HS-5 (cell line): ENCODE results near the gene HOXB6.

Experiments used
- DNase-seq: peaks from one replicate; pipeline ENCODE4 v3.0.0-alpha.2; 2012; ENCODE audit warnings: low read depth

HOXB6 gene

GRCh38 chr17:48552466-48553189, 52.2 kb downstream of the HOXB6 start:
- DNase-seq, result no peak

DNA sequence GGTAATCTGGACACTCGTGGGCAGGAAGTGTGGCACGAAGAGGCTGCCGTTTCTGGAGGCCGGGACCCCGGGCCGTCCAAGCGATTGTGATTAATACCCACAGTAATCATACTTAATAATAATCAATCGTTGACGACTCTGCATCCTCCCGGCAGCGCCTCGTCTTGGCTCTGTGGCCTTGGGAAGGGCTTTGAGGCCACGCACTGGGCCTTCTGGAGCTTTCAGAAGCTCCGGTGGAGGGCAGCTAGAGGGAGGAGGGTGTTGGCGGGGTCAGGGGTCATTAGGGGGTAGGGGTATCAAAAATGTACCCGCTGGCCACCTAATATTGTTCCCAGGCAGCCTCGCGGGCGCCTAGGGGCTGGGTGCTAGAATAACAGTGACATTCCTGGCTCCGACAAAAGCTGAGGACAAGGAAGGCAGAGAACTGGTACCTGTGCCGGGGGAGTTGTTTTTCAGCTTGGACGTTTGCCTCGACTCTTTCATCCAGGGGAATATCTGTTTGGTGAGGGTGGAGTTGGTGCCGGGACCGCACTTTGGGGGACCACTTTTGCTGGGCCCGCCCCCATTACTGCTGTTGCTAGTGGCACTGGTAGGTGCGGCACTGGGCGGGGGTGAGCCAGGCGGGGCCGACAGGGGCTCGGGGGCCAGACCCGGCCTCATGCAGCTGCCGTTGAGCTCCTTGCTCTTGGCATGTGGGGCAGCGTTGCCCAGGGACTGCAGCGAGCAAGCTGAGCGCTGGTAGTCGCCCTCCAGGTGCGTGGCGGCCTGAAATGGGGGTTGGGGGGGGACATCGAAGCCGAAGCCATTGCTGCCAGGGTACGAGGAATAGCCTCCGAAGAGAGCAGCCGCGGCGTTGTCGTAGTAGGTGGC, 53.0 kb downstream of the HOXB6 start:
- no peak for DNase-seq

DNA sequence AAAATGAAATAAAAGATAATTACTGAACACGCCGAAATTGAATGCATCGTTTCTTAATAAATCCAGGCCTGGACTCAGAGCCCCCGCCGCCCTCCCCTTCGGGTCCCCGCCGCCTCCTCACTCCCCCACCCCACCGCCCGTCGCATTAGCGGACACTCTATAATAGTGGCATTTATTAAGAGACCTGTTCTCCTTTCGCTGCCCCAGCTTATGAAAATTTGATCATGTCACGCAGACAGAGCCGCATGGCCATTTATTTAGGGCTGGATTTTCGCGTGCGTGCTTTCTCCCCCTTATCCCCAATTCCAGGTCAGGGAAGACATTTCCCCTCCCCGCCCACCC, 53.6 kb downstream of the HOXB6 start:
- no peak for DNase-seq

GRCh38 chr17:48550502-48551213, 54.1 kb downstream of the HOXB6 start:
- DNase-seq, result no peak

GRCh38 chr17:48549914-48550501, 54.8 kb downstream of the HOXB6 start:
- no peak for DNase-seq

- DNase-seq, result no peak
Observed at GRCh38 chr17:48549281-48549630, 55.5 kb downstream of the HOXB6 start.

DNA sequence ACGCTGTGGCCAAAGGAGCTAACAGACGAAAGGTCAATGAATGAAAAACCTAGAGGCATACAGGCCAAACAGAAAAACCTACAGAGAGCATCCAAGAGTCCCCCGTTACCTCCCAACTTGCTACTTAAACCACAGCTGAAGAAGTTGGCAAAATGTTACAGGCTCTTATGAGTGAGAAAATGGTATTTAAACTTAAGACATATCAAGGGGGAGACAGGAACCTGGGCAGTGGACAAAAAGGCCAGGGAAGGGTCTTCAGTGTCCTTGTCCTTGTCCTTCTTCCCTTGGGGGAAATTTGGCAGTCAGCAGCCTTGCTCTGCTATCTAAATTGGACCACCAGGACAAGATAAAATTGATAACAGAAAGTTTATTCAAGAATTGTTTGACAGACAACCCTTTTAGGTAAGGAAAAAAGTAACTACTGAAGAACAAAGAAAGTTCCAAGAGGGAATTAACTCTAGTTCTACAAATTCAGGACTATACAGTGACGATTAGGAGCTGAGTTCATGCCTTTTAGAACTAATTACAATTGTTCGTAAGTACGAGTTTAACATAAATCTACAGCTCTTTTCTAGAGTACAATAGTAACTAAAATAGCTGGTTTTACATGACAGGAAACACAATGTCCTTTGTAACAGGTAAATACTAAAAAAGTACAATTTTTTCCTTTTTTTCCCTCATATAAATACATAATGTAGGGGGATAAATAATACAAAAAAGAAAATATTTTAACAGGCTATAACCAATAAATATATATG, 56.1 kb downstream of the HOXB6 start:
- no peak for DNase-seq

DNA sequence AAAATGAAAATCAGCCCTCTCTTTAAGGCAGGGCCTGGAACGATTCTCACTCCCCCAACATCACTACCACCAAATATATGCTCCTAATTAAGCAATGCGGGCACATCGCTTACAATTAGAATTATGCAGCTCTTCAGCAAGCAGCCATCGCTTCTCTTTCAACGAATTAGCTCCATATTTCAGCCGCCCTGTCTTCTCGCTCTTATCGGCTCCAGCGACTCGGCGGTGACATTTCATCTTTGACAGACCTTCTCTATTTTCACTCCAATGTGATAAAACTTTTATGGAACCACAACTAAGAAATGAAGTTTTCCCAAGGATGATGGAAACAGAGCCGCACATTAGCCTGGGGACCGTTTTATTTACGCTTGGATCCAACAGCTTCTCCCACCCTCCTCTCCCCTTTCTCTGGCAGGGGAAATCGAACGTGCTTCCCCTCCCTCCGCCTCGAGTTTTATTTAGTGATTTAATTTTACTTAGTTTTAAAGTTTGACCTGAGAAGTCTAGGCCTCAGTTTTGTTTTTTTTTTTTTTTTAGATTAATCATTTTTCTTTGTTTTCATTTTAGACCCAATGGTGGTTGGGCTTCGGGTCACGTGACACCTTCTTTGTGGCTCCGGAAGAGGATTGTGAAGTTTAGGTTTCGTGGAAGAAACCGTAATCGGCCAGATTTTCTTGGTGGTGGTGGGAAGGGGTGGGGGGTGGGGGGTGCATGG, 56.8 kb downstream of the HOXB6 start:
- DNase-seq, result no peak

DNA sequence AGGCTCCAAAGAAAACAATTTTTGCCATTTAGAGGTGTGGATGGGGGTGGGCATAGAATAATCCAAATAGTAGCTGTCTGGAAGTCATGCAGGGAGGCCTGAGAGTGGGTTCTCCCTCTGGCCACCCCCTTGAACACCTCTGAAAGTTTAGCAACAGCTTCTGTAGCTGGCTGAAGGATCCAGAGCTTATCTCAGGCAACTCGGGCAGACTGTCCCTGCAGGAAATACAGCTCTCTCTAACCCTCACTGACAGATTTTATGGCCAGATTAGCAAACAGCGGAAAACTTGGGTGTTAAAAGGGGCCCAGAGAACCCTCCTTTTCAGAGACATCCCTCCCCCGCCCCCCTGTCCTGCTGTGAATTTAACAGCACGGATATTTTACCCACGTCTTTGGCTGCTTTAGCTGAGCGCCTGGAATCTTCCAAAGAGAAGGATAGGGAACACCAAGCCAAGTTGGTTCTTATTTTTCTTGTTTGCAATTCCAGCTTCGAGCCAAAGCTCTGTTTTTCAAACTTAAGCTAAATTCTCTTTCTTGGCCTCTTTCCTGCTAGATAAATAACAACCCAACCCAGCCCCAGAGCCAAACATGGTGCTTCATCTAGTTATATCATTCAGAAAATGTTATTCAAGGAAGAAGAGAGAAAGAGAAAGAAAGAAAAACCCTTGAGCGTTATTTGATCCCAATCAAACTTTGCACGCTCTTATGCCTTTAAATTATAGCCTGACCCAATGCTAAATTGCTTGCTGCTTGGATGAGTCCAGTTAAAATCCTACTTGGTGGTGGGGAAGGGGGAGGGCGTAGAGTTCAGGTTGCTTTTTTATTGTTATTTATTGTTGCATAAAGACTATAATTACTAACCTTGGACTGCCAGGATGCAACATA, 57.6 kb downstream of the HOXB6 start:
- no peak for DNase-seq

GRCh38 chr17:48546137-48546923, 58.5 kb downstream of the HOXB6 start:
- DNase-seq, result no peak
